SKM-1 (cell line): ENCODE data around the gene VCAN.

Experiments
- DNase-seq: peaks from one replicate; lab custom pipeline; 2025; ENCODE audit not compliant: unreplicated experiment; lab: John Stamatoyannopoulos, UW

VCAN gene

DNA sequence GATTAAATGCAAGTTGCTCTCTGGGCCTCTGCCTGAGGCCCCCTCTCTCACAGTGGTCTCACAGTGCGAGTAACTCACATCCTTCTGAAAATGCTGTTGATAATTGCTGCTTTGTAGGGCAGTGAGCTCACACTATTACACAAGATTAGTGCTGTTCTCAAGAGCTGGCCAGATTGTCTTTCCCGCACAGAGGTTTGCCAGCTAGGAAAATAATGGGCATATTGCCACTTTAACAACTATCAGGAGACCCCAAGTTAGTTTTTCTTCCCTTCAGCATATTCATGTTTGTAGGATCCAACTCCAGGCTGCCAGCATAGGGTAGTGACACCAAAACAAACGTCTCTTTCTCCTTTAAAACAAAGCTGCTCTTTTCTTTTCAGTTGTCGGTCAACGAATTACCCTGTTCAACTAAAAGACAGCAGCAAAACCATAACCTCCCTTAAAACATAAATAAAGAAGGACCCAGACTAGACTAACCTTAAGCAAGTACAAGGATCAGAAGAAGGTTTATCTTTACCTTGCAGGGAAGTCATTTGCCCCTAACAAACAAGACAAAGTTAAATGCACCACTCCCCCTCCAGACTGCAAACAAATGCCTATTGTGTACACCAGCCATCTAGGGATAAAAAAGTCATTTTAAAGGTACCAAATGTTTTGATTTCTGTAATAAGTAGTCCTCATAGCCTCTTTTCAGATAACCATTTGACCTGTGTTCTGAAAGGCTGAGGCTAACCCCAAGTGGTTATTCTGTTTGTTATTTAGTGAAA, 91.4 kb downstream of the VCAN start:
- DNase-seq: no peak

- DNase-seq: no peak
Measured at GRCh38 chr5:83563631-83564030, 92.1 kb downstream of the VCAN start.

DNA sequence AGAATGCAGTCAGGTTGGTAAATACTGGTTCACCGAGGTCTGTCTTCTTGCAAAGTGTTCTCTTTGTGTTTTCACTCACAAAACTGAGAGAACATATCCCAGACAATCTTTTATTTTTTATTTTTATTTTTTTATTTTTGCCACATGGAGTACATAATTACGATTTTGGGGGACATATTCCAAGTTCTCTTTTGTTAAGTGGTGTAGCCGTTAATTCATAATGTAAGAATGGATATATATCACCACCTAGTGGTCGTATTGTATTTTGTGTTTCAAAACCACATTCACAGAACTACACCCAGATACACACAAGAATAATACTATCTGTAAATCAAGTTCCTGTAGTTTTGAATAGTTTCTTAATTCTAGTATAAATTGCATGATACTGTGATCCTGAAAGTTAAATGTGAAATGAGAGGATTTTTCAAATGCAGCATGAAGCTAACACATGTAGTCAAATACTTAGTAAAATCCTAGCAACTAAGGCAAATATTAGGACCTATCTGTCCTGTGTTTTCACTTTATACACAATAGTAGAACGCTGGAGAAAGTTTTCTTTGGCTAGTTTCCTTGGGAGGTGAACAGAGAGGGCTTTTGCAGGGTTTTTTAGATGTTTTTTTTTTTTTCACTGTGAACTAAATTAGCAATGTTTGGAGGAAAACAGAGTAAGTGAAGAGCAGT, 92.7 kb downstream of the VCAN start:
- DNase-seq: peak; percentile 19

DNA sequence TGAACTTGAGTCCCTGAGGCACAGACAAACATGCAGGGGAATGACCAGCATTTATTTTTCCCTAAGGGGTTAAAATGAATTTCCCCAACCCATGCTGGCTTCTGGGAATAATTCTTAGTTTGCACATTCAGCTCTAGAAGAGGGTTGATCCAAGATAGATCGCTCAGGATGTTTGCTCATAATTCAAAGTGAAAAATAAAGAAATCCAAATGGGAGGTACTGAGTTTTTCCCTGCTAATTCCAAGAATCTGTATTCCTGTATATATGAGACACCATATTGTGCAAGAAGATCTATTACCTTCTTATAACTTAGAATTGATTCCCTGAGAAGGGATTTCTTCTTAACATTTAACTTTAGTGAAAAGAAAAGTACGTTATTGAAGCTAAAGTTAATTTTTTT, 96.2 kb downstream of the VCAN start:
- DNase-seq: no peak

- DNase-seq: no peak
Measured at GRCh38 chr5:83568186-83568585, 96.6 kb downstream of the VCAN start.

- DNase-seq: no peak
Measured at GRCh38 chr5:83570916-83571315, 99.4 kb downstream of the VCAN start.

GRCh38 chr5:83572271-83572670, 100.7 kb downstream of the VCAN start:
- DNase-seq: no peak

DNA sequence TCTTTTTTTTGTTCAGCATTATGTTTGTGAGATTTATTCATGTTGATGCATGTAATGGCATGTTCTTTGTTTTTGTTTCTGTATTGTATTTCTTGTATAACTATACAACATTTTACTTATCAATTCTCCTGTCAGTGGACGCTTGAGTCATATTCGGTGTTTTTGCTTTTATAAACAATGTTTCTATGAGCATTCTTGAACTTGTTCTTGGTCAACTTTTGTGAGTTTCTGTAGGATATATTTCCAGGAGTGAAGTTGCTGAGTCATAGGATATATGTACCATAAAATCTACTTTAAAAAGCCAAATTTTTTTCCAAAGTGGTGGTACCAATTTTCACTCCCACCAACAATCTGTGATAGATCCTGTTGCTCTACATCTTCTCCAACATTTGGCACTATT, 104.8 kb downstream of the VCAN start:
- no peak for DNase-seq

- DNase-seq: no peak
Measured at GRCh38 chr5:83577036-83577636, 105.6 kb downstream of the VCAN start.

DNA sequence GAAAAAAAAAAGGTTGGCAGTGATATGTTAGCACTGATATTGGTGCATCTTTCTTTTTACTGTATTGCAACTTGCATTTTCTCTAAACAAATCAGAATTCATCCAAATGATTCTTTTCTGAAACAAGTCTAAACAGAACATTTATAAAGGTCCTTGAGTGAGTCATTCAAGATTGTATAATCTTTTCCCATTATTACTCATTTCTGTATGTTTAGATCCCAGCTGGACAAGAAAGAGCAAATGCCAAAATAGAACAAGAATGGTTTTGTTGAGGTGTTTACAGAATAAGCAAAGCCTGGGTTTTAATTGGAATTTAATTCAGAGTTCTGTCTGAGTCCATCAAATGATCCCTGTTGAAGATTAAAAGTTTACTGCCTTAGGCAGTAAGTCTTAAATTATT, 112.3 kb downstream of the VCAN start:
- no peak for DNase-seq

GRCh38 chr5:83586874-83587776, 115.6 kb downstream of the VCAN start:
- DNase-seq: no peak

DNA sequence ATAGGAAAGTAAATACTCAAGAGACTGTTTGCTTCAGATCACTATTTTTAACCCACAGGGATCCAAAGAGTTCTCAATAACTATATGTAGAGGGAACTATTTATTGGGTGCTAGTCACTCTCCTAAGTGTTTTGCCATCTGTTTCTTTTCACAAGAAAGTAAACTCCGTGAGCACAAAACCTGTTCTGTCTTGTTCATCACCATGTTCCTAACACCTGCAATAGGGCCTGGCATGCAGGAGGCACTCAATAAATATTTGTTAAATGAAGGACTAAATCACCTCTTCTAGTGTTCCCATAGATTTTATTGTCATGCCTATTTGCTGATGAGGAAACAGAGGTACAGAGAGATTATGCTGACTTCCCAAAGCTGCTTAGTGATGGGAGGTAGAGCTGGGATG, 118.2 kb downstream of the VCAN start:
- DNase-seq: no peak

- no peak for DNase-seq
Measured at GRCh38 chr5:83590966-83591365, 119.4 kb downstream of the VCAN start.

DNA sequence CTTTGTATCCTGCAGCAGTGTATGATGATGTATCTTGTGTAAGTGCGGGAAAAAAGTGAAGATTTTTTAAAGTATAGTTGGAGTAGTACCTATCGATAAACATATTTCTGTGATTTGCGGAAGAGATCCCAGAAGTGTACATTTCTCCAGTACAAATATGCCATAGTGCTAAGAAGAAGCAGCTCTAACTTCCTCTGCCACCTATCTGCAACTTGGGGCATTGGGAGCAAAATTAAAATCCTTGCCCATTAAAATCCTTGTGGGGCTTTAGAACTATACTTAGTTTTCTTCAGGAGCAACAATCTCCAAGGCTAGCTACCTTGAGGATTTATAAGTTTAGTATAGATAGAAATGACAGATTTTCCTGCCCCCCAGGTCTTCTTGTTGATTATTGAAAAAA, 123.7 kb downstream of the VCAN start:
- DNase-seq: no peak

- DNase-seq: peak; percentile 50
Measured at GRCh38 chr5:83608122-83608521, 136.6 kb downstream of the VCAN start.

DNA sequence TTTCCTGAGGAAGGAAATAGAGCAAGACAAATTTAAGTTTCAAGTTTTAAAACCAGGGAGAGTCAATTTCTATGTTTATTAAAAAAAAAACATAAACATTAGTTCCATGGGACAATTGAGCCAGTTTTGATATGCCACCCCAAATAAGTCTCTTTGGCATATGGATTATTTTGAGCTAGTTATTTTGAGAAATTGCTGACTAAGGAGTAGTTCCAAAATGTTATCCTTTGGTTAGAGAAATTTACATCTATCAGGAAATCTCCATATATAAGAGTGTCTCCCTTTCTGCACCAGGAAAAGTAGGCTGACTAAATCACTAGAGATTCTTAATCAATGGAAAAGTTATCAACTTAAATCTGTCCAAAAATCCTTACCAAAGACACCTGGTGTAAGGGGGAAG, 143.3 kb downstream of the VCAN start:
- no peak for DNase-seq

DNA sequence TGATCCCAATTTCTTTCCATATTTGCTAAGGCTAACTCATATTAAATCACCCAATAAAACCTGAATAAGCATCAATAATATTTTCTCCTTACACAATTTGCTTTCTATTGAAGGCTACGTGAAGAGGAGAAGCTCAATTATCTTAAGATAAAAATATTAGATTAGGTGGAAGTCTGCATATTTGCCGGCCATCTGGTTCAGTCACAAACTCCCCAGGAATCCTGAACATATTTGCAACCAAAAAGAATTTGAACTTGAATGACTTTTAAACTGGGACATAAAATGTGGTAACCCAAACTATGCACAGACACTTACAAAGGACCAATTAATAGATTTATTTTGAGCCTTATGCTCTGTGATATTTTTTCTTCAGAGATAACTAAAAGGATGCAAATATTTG, 156.8 kb downstream of the VCAN start:
- no peak for DNase-seq
